Dermis blood vessel endothelial cell (primary cell): ENCODE results near the gene PRKAG2. TPM values are rescaled to one million over a fixed set of nuclear protein-coding genes. Genes with fewer than 3 reads are reported as not detected.
A peak's percentile ranks its signal among the peaks of the same experiment; 100 is the strongest.

Experiments
- DNase-seq: peaks from one replicate; pipeline ENCODE4 v3.0.0; 2010
- total RNA-seq: library from RNA; depleted of rRNA; stranded (reverse); fragments of >200 nt; gene quantifications from 2 replicates; pipeline ENCODE4 v1.2.3, GENCODE V29; 2014

Gene PRKAG2
- total RNA-seq, 1 donor from 2014 or later, result 16.8 TPM

GRCh38 chr7:151637781-151638261, 239.1 kb downstream of the PRKAG2 start:
- DNase-seq, result peak; percentile 37

DNA sequence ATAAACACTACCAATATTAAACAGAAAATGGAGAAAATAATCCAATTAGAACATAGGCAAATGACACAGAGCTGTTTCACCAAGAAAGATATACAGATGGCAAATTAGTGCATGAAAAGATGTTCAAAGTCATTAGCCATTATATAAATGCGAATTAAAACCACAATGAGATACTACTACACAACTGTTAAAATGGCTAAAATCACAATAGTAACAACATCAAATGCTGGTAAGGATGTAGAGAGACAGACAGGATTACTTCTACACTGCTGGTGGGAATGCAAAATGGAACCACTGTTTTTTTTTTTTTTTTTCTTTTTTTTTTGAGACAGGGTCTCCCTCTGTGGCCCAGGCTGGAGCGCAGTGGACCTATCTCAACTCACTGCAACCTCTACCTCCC, 242.3 kb downstream of the PRKAG2 start:
- DNase-seq, result no peak

- no peak for DNase-seq
Measured at GRCh38 chr7:151633516-151633812, 243.5 kb downstream of the PRKAG2 start.

DNA sequence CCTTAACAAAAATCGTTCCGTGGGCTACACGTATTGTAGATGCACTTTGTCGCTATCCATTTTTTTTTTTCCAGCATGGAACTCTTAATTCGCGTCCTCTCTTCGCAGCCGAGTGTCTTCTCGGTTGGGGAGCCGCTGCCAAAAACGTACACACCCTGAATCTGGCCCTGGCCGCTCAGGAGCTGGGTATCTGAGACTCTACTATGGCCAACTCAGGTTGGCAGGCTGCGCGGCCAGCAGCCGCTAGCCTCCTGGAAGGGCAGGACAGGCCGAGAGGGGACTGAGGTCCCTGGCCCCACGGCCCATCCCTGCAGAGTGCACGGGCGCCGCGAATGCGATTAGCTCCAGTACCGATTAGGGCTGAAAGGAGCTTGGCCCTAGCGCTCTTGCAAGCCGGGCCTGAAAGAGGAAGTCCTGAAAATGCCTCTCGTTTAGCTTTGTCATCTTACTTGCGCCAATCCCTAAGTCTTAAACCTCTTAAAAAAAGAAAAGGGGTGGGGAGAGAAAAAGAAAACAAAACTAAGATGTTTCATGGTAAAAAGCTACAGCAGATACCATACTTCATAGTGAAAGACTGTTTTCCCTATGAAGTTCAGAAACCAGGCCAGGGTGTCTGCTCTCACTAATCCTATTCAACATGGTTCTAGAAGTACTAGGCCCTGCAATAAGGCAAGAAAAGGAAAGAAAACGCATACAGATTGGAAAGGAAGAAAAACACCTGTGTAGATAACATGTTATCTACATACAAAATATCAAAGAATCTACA, 244.0 kb downstream of the PRKAG2 start:
- peak; percentile 64 for DNase-seq

DNA sequence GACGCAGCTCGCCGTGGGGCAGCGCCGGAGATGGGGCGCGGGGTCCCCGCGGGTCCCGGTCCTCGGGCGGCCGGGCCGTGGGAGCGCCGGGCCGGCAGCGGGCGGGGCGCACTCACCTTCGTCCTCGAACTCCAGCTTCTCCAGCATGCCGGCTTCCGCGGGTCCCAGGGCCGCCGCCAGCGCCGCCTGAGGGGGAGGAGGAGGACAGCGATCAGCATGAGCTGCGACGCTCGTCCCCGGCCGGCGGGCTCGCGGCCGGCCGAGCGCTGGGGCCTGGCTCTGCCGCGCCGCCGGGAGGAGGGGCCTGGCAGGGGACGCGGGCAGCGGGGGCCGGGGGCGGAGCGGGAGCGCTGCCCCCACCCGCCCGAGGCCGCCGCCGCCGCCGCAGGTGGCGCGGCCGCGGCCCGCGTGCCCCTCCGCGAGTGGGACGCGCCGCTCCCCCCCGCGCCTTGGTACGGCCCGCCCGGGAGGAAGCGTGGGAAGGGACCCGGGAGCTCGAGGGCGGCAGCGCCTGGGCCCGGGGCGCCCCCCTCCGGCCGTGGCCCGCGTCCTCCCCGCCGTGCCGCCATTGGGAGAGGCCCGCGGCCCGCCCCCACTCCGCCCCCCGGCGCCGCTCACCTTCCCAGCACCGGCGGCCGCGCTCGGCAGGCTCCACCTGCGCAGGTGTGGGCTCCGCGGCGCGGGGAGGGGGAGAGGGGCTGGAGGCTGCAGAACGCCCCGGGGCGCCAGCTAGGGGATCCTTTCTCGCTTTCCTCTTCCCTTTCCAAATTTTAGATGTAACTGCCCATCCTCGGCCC, 244.8 kb downstream of the PRKAG2 start:
- DNase-seq, result peak; percentile 90

- peak; percentile 56 for DNase-seq
Measured at GRCh38 chr7:151631570-151631952, 245.4 kb downstream of the PRKAG2 start.

DNA sequence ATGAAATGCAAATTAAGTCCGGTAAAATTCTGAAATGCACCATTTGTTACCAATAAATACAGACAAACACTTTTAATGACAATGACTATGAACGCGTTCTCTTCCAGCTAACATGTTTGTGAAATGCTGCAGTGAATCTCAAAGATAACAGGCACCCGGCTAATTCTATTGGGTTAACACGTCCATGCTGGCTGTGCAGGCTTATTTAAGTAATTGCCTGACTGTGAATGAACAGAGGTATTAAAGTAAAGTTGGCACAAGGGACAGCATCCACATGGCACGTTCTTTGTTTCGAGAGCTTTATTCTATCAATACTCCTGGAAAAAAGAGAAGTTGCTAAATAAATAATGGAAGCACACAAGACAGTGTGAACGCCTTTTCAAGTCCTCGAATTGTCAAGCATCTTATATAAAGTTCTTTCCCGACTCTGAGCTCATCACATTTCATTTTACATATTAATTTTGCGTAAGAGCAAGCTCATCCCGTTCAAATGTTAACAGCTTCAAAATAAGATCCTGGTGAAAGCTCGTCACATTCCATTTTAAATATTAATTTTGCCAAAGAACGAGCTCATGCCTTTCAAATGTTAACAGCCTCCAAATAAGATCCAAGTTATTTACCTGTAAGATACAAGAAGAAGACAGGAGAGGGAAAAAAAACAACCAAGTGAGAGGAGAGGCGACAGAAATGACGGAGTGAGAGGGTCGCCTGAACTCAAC, 245.9 kb downstream of the PRKAG2 start:
- DNase-seq, result peak; percentile 36

DNA sequence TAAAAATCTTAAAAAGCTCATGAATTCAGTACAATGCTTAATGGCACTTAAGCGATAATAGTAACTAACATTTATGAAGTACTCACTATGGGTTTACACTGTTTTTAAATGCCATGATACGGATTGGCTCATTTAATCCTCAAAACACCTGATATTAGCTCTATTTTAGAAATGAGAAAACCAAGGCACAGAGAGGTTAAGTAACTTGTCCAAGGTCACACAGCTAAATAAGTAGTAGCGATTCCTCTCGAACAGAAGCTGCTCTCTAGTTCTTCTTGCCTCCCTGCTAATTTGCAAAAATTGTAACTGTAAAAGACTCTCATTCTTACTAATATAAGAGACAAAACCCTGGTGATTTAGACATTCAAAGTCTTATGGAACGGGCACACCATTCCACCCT, 246.6 kb downstream of the PRKAG2 start:
- no peak for DNase-seq

DNA sequence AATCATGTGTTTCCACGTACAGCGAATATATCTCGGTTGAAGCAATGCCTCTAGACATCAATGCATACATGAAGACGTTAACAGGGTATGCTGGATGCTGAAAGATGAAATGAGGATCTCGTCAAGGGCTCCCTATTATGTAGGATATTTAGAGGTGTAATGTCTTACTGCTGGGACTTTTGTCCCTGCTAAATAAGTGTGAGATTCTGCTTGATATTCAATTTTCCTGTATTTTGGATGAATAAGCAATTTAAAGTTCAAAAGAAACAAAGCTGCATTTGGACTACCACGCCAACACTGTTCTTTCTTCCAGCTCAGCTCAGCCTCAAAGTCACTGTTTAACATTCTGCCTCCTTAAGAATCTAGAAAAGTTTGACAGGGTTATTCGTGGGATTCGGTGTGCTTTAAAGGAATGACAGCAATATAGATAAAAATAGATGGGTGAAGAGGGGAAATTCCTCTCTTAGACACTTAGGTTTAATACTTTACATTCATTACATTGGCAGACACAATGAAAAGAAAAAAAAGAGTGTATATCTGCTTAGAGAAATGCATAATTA, 247.1 kb downstream of the PRKAG2 start:
- no peak for DNase-seq

GRCh38 chr7:151628846-151629604, 247.9 kb downstream of the PRKAG2 start:
- DNase-seq, result no peak

GRCh38 chr7:151626422-151627115, 250.3 kb downstream of the PRKAG2 start:
- peak; percentile 74 for DNase-seq

GRCh38 chr7:151625606-151626005, 251.3 kb downstream of the PRKAG2 start:
- DNase-seq, result peak; percentile 39

GRCh38 chr7:151624246-151624928, 252.5 kb downstream of the PRKAG2 start:
- DNase-seq, result peak; percentile 29

- DNase-seq, result peak; percentile 95
Measured at GRCh38 chr7:151623766-151624165, 253.1 kb downstream of the PRKAG2 start.

- no peak for DNase-seq
Measured at GRCh38 chr7:151621961-151622360, 255.0 kb downstream of the PRKAG2 start.

- DNase-seq, result no peak
Measured at GRCh38 chr7:151616443-151617213, 260.3 kb downstream of the PRKAG2 start.

DNA sequence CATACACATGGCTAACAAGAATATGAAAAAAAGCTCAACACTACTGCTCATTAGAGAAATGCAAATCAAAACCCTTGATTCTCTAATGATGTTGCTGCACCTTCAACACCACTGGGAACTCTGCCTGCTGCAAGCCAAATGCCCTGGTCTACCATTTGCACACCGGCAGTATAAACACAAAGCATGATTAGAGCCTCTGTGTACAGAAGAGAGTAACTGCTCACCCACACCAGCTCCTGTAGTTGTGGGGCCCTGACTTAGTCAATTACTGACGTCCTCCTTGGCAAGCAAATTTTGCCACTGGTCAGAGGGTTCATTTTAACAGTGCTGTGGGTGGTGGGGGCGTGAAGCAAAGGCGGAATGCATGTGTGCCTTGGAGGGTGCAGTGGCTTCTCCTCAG, 261.1 kb downstream of the PRKAG2 start:
- no peak for DNase-seq

- DNase-seq, result no peak
Measured at GRCh38 chr7:151615058-151615457, 261.9 kb downstream of the PRKAG2 start.

GRCh38 chr7:151614019-151614418, 262.9 kb downstream of the PRKAG2 start:
- no peak for DNase-seq

GRCh38 chr7:151611878-151612277, 265.0 kb downstream of the PRKAG2 start:
- DNase-seq, result no peak
